B cell (primary cell): Measurements from ENCODE around the gene GCHFR. TPM values are rescaled to one million over a fixed set of nuclear protein-coding genes. Genes with fewer than 3 reads are reported as not detected.

Experiments used
- ATAC-seq: fragments of 200-7000 bp; cut with Tn5 transposase; one replicate; pipeline ENCODE4 v1.10.0; 2021; ENCODE audit warnings: low read depth, mild to moderate bottlenecking, moderate number of reproducible peaks, moderate library complexity
- CTCF ChIA-PET: fragments of 350-600 bp; sonication (Branson Sonifier 250); formaldehyde crosslinking; loops from one replicate; lab custom pipeline; 2021; ENCODE audit warnings: antibody characterized with exemption, inconsistent platforms; lab: Charles Lee
- POLR2A ChIA-PET: fragments of 350-600 bp; sonication (Branson Sonifier 250); formaldehyde crosslinking; loops from one replicate; lab custom pipeline; 2021; ENCODE audit warnings: antibody characterized with exemption; lab: Charles Lee
- DNase-seq: peaks from one replicate; pipeline ENCODE4 v3.0.0; 2013
- H2AFZ ChIP-seq: 2 replicates; pipeline ENCODE4 v1.6.1; 2012; ENCODE audit warnings: mild to moderate bottlenecking, low read depth, low read length; ENCODE audit not compliant: insufficient read depth, poor library complexity, severe bottlenecking
- H3K27ac ChIP-seq, 2 donors: 1 replicate in 1 of 2; 2 replicates in 1 of 2; pipeline ENCODE4 v1.5.1; 2012 to 2013; ENCODE audit warnings: low read length in 2 of 2, mild to moderate bottlenecking in 2 of 2, moderate library complexity in 1 of 2
- H3K27me3 ChIP-seq, 4 experiments: fragments of 200-600 bp in 1 of 4; sonication (generic) in 1 of 4; replicated peaks in 1 of 4; 1 replicate in 2 of 4; 2 replicates in 2 of 4; pipeline versions ENCODE4 v1.6.1 to v1.7.0; 2013 to 2016; ENCODE audit warnings: low read length in 3 of 4, mild to moderate bottlenecking in 2 of 4, mixed read lengths in 1 of 4, moderate library complexity in 1 of 4; ENCODE audit not compliant: insufficient read depth in 4 of 4, control insufficient read depth in 3 of 4; ENCODE audit errors: control extremely low read depth in 1 of 4
- H3K36me3 ChIP-seq, 2 experiments: replicated peaks in 1 of 2; 1 replicate in 1 of 2; 2 replicates in 1 of 2; pipeline versions ENCODE4 v1.6.1 to v1.7.1; 2013; ENCODE audit warnings: low read length in 1 of 2; ENCODE audit not compliant: insufficient read depth in 2 of 2, control insufficient read depth in 1 of 2; ENCODE audit errors: control extremely low read depth in 1 of 2, extremely low read depth in 1 of 2
- H3K4me1 ChIP-seq, 2 donors: fragments of 200-600 bp in 1 of 2; sonication (generic) in 1 of 2; 1 replicate in 1 of 2; 2 replicates in 1 of 2; pipeline versions ENCODE4 v1.5.1 to v1.6.1; 2013 to 2017; ENCODE audit warnings: low read length in 2 of 2; ENCODE audit not compliant: control insufficient read depth in 2 of 2, insufficient read depth in 2 of 2
- H3K4me2 ChIP-seq: replicated peaks from 2 replicates; pipeline ENCODE3; 2012; ENCODE audit warnings: mild to moderate bottlenecking, low read depth, low read length; ENCODE audit not compliant: poor library complexity, severe bottlenecking
- H3K4me3 ChIP-seq, 5 experiments: fragments of 200-600 bp in 1 of 5; sonication (generic) in 1 of 5; 1 replicate in 3 of 5; 2 replicates in 2 of 5; pipeline versions ENCODE4 v1.5.1 to v1.7.0; 2011 to 2016; ENCODE audit warnings: low read length in 4 of 5, mild to moderate bottlenecking in 4 of 5, low read depth in 2 of 5, control low read depth in 1 of 5, moderate library complexity in 1 of 5; ENCODE audit not compliant: insufficient read depth in 1 of 5; ENCODE audit errors: control extremely low read depth in 1 of 5, extremely low read depth in 1 of 5
- H3K79me2 ChIP-seq: fragments of 200-600 bp; sonication (generic); one replicate; pipeline ENCODE4 v1.6.0; 2016; ENCODE audit warnings: low read length; ENCODE audit not compliant: control insufficient read depth, insufficient read depth
- H3K9ac ChIP-seq: fragments of 200-600 bp; sonication (generic); 2 replicates; pipeline ENCODE4 v1.6.1; 2017; ENCODE audit warnings: mild to moderate bottlenecking, low read length, moderate library complexity
- H3K9me3 ChIP-seq, 3 donors: one replicate each; pipeline versions ENCODE4 v1.6.1 to v1.7.1; 2013; ENCODE audit warnings: low read length in 2 of 3; ENCODE audit not compliant: control insufficient read depth in 2 of 3, insufficient read depth in 1 of 3; ENCODE audit errors: control extremely low read depth in 1 of 3
- H4K20me1 ChIP-seq: 2 replicates; pipeline ENCODE4 v1.6.0; 2012; ENCODE audit warnings: mild to moderate bottlenecking, low read length; ENCODE audit not compliant: insufficient read depth, control insufficient read depth, poor library complexity, severe bottlenecking
- H3K27ac Mint-ChIP-seq: one replicate; pipeline ENCODE4 v1.8.0; 2021; ENCODE audit warnings: mixed read lengths
- H3K27me3 Mint-ChIP-seq: one replicate; pipeline ENCODE4 v1.8.0; 2021; ENCODE audit warnings: mixed read lengths
- H3K4me1 Mint-ChIP-seq: one replicate; pipeline ENCODE4 v1.8.0; 2021; ENCODE audit warnings: mixed read lengths
- H3K4me3 Mint-ChIP-seq: one replicate; pipeline ENCODE4 v1.8.0; 2021; ENCODE audit warnings: mixed read lengths
- H3K9me3 Mint-ChIP-seq: one replicate; pipeline ENCODE4 v1.8.0; 2022; ENCODE audit warnings: mixed read lengths; ENCODE audit not compliant: insufficient read depth
- CTCF ChIP-seq: fragments of 200-600 bp; IDR thresholded peaks from one replicate; pipeline ENCODE4 v1.8.0; 2022; ENCODE audit warnings: antibody characterized with exemption, mild to moderate bottlenecking
- EZH2 ChIP-seq: IDR thresholded peaks from 2 replicates; pipeline ENCODE4 v1.6.1; 2012; ENCODE audit warnings: borderline replicate concordance, low read depth, mild to moderate bottlenecking, moderate library complexity, low read length; ENCODE audit not compliant: insufficient read depth, poor library complexity, severe bottlenecking
- WGBS: methylation state at CpG from one replicate; pipeline ENCODE4 v1.1.5; 2013; ENCODE audit warnings: missing lambda C conversion rate; ENCODE audit not compliant: insufficient coverage; 5-methylcytosine and 5-hydroxymethylcytosine counted together
- intact Hi-C: fragments of 100-400 bp; cut with micrococcal nuclease; formaldehyde crosslinking; loops from one replicate; pipeline ENCODE4 v1.10.0; 2022
- polyA plus RNA-seq: library from polyadenylated mRNA; depleted of rRNA; stranded (reverse); fragments of >200 nt; gene quantifications from 2 replicates; pipeline ENCODE4 v1.2.3, GENCODE V29; 2012
- total RNA-seq, 2 donors: library from RNA; stranded (reverse); fragments of 120-200 nt in 1 of 2; gene quantifications; 1 replicate in 1 of 2; 2 replicates in 1 of 2; pipeline versions ENCODE4 v1.2.3 to v1.2.4, GENCODE V29; 2013 to 2022

The GCHFR gene
- total and polyA plus RNA-seq, 2 donors (not counting 1 experiment from before 2014, with no cell fraction given): 14.3 to 23.7 TPM

- Histone ChIP-seq H3K9ac (no peak overlapping the region), H3K36me3 (peaks cover 0 to 6% of the 10 kb centered on the region in 2 experiments), H3K27me3 (no peaks in the 10 kb centered on the region), H3K4me3 (no peak overlapping the region), H4K20me1 (peaks cover 47% of the 10 kb centered on the region), H3K4me1 (no peaks in the 10 kb centered on the region), H3K27ac (no peak overlapping the region), H3K79me2 (peaks cover 96% of the 10 kb centered on the region), H3K4me2 (no peak overlapping the region), H3K9me3 (no peaks in the 10 kb centered on the region), H2AFZ (no peak overlapping the region)
- DNase-seq (no peak), ATAC-seq (no peak)
- TF ChIP-seq CTCF: no peak
- no peak for TF ChIP-seq EZH2
- Mint-ChIP-seq H3K27ac (no peak overlapping the region), H3K4me3 (no peak overlapping the region), H3K27me3 (no peaks in the 10 kb centered on the region), H3K9me3 (no peaks in the 10 kb centered on the region), H3K4me1 (peaks cover 18% of the 10 kb centered on the region)
- ChIA-PET POLR2A (no interaction called here), CTCF (interaction anchor here (0.7 kb wide), 1 partner anchor 121 kb away, joined by 3 read pairs; no protein-coding TSS in a partner anchor)
- intact Hi-C loops: no loop called here
- WGBS: 100% methylated on average over 1 of the region's 3 CpGs
These were observed 35.7 kb downstream of the GCHFR start for GRCh38 chr15:40799523-40799922.

GRCh38 chr15:40803076-40803475 is 39.2 kb downstream of the GCHFR start:
- Mint-ChIP-seq H3K9me3 (no peaks in the 10 kb centered on the region), H3K27me3 (no peaks in the 10 kb centered on the region), H3K27ac (no peak overlapping the region), H3K4me3 (no peak overlapping the region), H3K4me1 (peaks cover 25% of the 10 kb centered on the region)
- Histone ChIP-seq H3K79me2 (peaks cover 87% of the 10 kb centered on the region), H3K36me3 (peaks cover 0 to 6% of the 10 kb centered on the region in 2 experiments), H3K4me2 (no peak overlapping the region), H3K4me3 (no peak overlapping the region), H4K20me1 (peaks cover 21% of the 10 kb centered on the region), H3K9me3 (no peaks in the 10 kb centered on the region), H2AFZ (no peak overlapping the region), H3K4me1 (peaks cover 9 to 11% of the 10 kb centered on the region in 2 donors), H3K27ac (no peak overlapping the region), H3K27me3 (no peaks in the 10 kb centered on the region), H3K9ac (no peak overlapping the region)
- 100% methylated on average over 1 of the region's 2 CpGs for WGBS
- intact Hi-C loops: no loop called here
- DNase-seq (no peak), ATAC-seq (no peak)
- ChIA-PET CTCF (no interaction called here), POLR2A (interaction anchor here (0.7 kb wide), 1 partner anchor 100 kb away, joined by 6 read pairs; no protein-coding TSS in a partner anchor)
- no peak for TF ChIP-seq CTCF
